HT1080 (cell line): ENCODE data around the gene BCAS1. TPM values are rescaled to one million over a fixed set of nuclear protein-coding genes. Genes with fewer than 3 reads are reported as not detected.

Source experiments
- DNase-seq: peaks from one replicate; pipeline ENCODE4 v3.0.0-alpha.2; 2015; ENCODE audit warnings: low read depth
- total RNA-seq: library from RNA; depleted of rRNA; stranded (reverse); fragments of >200 nt; shearing (Covaris generic); gene quantifications from 2 replicates; pipeline ENCODE4 v1.2.3, GENCODE V29; 2014

The BCAS1 gene
- total RNA-seq, 1 experiment from 2014 or later, result 0.06 TPM

- no peak for DNase-seq
Observed at GRCh38 chr20:54051068-54051467, 19.3 kb downstream of the BCAS1 start.

GRCh38 chr20:54048891-54049545 is 21.4 kb downstream of the BCAS1 start:
- no peak for DNase-seq

DNA sequence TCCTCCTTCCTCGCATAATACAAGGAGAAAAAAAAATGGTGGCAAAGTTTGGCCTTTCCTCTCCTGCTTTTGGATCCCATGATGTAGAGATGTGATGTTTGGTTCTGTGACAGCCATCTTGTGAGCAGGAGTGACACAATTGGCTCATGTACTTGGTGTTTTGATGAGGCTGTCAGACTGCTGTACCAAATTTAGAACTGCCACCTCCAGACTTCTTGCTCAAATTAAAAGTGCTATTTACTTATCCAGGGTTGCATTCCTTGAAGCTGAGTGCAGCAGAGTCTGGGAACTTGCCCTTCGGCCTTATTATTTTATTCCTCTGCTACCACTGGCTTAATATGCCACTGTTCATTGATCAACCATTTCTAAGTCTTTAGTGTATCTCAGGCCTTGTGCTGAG is 21.9 kb downstream of the BCAS1 start:
- DNase-seq, result no peak

- DNase-seq, result no peak
Observed at GRCh38 chr20:54047720-54048119, 22.7 kb downstream of the BCAS1 start.

DNA sequence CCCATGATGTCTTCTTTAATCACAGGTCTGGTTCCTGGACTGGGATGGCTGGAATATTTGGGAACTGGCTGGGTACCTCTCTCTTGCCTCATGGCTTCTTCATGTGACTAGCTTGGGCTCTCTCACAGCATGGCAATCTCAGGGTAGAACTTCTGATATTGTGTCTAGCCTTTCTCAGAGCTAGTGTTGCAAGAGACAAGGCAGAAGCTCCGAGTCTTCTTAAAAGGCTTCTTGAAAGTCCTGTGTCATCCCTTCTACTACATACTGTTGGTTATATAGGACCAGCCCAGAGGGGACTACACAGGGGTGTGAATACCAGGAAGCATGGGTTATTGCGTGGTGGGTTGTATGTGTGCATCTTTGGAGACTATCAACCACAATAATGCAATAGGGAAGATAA is 23.3 kb downstream of the BCAS1 start:
- no peak for DNase-seq

- peak; percentile 19 for DNase-seq
Observed at GRCh38 chr20:54044156-54044555, 26.2 kb downstream of the BCAS1 start.

DNA sequence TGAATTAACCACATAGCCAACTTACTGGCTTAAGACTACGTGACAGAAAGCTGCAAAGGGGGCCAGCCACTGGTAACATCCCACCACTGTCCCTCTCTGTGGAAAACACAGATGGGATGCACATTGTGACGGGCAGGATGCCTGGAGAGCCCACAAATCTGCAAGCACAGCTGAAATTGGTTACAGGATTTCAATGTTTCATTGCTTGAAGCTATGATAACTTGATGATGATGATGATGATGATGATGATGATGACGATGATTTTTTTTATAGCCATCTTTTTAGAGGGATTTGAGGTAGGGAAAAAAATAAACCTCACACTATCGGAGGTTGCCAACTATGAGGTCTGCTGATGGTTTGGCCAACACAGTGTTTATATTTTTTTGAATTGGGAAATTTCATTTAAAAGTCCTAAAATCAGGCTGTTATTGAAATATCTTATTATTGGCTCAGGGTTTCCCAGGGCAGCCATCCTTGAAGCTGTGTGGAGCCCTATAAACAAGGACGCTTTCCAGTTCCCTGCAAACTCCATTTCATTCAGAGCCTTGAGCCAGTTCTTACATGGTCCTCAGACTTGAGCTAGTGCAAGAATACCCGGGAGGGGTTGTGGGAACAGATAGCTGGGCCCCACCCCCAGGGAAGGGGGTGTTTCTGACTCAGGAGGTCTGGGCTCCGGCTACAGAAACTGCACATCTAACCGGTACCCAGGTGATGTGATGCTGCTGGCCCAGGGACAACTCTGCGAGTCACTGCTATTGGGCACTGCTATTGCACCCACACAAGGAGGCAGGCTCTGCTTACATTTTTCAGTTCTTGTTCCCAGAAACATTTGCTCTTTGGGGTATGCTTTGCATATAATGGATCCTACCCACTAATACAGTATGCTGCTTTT is 27.1 kb downstream of the BCAS1 start:
- no peak for DNase-seq

- no peak for DNase-seq
Observed at GRCh38 chr20:54042021-54042420, 28.4 kb downstream of the BCAS1 start.

GRCh38 chr20:54041336-54041735 is 29.1 kb downstream of the BCAS1 start:
- DNase-seq, result no peak

- DNase-seq, result no peak
Observed at GRCh38 chr20:54040531-54040930, 29.9 kb downstream of the BCAS1 start.

GRCh38 chr20:54038961-54039360 is 31.4 kb downstream of the BCAS1 start:
- no peak for DNase-seq

GRCh38 chr20:54037525-54037924 is 32.9 kb downstream of the BCAS1 start:
- no peak for DNase-seq

DNA sequence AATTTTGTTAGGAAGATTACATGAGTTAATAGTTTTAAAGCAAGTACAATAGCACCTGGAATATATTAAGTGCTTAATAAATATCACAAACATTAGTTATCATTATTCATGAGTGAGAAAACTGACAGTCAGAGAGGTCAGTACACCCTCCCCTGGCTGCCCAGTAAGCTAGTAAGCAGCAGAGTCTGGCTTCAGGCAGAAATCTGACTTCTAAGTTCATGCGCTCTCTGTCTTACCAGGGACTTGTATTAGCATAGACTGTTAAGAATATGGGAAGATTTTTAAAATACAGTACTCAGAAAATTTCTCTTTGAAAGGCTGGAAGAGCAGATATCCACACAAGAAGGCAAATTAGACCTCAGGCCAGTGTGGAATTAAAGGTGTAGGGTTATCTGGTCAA is 40.8 kb downstream of the BCAS1 start:
- no peak for DNase-seq

DNA sequence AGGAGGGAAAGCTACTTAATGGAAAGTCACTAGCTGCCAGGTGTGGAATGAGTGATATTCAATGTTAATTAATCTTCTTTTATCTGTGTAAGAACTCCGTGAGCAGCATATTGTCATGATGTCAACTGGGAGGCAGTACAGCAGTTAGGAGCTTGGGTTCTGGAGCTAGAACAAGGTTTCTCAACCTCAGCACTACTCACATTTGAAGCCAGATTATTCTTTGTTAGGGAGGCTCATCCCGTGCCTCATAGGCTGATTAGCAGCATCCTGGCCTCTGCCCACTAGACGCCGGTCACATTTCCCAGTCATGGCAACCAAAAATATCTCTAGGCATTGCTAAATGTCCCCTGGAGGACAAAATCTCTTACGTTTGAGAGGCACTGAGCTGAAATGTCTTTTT is 41.2 kb downstream of the BCAS1 start:
- no peak for DNase-seq

- DNase-seq, result no peak
Observed at GRCh38 chr20:54028276-54029011, 42.0 kb downstream of the BCAS1 start.

GRCh38 chr20:54027704-54028103 is 42.7 kb downstream of the BCAS1 start:
- DNase-seq, result no peak

GRCh38 chr20:54026295-54027064 is 43.9 kb downstream of the BCAS1 start:
- DNase-seq, result no peak

DNA sequence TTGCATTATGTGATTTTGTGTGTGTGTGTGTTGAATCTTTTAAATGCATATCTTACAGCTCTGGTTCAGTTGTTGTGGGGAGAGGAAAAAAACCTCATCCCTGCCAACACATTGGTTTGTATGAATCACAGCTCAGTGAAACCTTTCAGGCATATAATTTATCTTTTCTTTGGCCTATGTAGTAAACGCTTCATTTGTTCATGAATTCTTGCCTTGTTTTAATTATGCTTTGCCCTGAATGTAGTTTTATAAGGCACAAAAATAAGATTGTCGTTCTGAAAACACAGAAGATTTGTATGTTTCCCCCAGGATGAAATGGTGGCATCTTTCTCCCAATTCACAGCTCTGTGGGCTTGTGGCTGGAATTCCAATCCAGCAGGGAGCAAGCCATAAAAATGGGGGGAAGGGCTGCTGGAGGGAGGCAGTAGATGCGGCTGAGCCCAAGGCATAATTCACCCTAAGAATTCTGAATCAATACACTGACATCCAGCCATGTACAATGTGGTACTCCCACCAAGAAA is 45.1 kb downstream of the BCAS1 start:
- peak; percentile 12 for DNase-seq

GRCh38 chr20:54023406-54023805 is 47.0 kb downstream of the BCAS1 start:
- DNase-seq, result no peak

- no peak for DNase-seq
Observed at GRCh38 chr20:54021446-54022235, 48.8 kb downstream of the BCAS1 start.
